ENCODE results near the gene HMGXB4. TPM values are rescaled to one million over a fixed set of nuclear protein-coding genes. Genes with fewer than 3 reads are reported as not detected.

Gene HMGXB4
- total and polyA plus RNA-seq, 9 of the 15 experiments (the other 6 are each of a cell fraction or from before 2014, with no cell fraction given) = 9.9 to 31.4 (median 24.8) TPM

DNA sequence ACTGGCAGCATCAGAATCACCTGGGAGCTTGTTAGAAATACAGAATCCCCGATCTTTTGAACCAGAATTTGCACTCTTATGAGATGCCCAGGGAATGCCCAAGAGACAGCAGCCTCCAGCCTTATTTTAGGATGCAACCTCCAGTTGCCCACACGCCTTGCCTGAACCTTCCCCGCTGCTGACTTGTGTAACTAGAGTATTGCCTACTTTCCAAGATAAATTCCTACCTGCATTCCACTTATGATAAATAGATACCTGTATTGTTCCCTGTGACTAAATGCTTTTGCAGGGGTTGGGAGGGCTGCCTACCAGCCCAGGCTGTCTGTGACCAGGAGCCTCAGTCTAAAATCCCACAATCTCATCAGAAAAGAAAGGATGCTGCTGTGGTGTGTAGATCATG, 44.3 kb upstream of the HMGXB4 start (continued):
- TF ChIP-seq, protein P1, sequence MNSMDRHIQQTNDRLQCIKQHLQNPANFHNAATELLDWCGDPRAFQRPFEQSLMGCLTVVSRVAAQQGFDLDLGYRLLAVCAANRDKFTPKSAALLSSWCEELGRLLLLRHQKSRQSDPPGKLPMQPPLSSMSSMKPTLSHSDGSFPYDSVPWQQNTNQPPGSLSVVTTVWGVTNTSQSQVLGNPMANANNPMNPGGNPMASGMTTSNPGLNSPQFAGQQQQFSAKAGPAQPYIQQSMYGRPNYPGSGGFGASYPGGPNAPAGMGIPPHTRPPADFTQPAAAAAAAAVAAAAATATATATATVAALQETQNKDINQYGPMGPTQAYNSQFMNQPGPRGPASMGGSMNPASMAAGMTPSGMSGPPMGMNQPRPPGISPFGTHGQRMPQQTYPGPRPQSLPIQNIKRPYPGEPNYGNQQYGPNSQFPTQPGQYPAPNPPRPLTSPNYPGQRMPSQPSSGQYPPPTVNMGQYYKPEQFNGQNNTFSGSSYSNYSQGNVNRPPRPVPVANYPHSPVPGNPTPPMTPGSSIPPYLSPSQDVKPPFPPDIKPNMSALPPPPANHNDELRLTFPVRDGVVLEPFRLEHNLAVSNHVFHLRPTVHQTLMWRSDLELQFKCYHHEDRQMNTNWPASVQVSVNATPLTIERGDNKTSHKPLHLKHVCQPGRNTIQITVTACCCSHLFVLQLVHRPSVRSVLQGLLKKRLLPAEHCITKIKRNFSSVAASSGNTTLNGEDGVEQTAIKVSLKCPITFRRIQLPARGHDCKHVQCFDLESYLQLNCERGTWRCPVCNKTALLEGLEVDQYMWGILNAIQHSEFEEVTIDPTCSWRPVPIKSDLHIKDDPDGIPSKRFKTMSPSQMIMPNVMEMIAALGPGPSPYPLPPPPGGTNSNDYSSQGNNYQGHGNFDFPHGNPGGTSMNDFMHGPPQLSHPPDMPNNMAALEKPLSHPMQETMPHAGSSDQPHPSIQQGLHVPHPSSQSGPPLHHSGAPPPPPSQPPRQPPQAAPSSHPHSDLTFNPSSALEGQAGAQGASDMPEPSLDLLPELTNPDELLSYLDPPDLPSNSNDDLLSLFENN (IDR thresholded peaks at IDR 0.05; ENCODE audit: low read depth in 2 of 2, low read length in 2 of 2) = no peak
- TF ChIP-seq PBX2 (CRISPR knock-in tag; IDR thresholded peaks at IDR 0.05; ENCODE audit: low read depth) (no peak), PBX2 (tag; conservative IDR thresholded peaks at IDR 0.05; ENCODE audit: low read depth) (no peak), SUPT5H (IDR thresholded peaks at IDR 0.05) (no peak)

DNA sequence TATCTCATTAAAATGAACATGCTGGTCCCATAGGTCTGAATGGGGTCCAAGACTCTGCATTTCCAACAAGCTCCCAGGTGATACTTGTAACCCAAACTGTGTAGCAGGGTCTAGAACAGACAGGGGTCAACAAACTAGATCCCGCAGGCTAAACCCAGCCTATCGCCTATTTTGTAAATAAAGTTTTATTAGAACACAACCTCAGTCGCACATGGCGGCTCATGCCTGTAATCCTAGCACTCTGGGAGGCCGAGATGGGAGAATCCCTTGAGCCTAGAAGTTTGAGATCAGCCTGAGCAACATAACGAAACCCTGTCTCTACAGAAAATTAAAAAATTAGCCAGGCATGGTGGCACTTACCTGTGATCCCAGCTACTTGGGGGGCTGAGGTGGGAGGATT, 42.3 kb upstream of the HMGXB4 start:
- H3K27ac ChIP-seq (ENCODE audit: extremely low read depth, low read depth, low read length) = no peak overlapping the region
- peaks cover 5 to 54% of the 10 kb centered on the region in 2 experiments for H3K4me1 ChIP-seq (replicated peaks in 1 of 2; ENCODE audit: control insufficient read depth in 2 of 2, insufficient read depth in 2 of 2, low read length in 2 of 2)
- peaks cover 76% of the 10 kb centered on the region for H3K36me3 ChIP-seq (ENCODE audit: control insufficient read depth, insufficient read depth, low read length)
- WGBS (ENCODE audit: insufficient coverage, low coverage, missing lambda C conversion rate) = 94% methylated on average over 5 of the region's 6 CpGs
- intact Hi-C loops (cut with micrococcal nuclease) = no loop called here
- no peak overlapping the region for H3K9ac ChIP-seq (ENCODE audit: insufficient read depth in 1 of 2, low read depth in 2 of 2, low read length in 2 of 2)
- 0 out of 2 replicates have a peak, but pooled peaks cover 6% of the 10 kb centered on the region for H4K20me1 ChIP-seq (replicated peaks; ENCODE audit: control insufficient read depth, insufficient read depth, low read length)
- DNase-seq (ENCODE audit: extremely low read depth in 1 of 4, low spot score in 3 of 4) (no peak), FAIRE-seq (no peak), ATAC-seq (no peak)
- H2AFZ ChIP-seq (ENCODE audit: low read depth, low read length) = no peak overlapping the region
- no peaks in the 10 kb centered on the region for H3K27me3 ChIP-seq (ENCODE audit: control insufficient read depth in 2 of 2, insufficient read depth in 2 of 2, low read length in 2 of 2)
- no peak overlapping the region for H3K4me3 ChIP-seq
- no peaks in the 10 kb centered on the region for H3K9me1 ChIP-seq (ENCODE audit: control insufficient read depth, insufficient read depth, low read length)
- peaks cover 46% of the 10 kb centered on the region for H3K79me2 ChIP-seq (ENCODE audit: control insufficient read depth, insufficient read depth, low read length)
- ChIA-PET CTCF (ENCODE audit: low intra/inter-chr PET ratio) (no interaction called here), POLR2A (interaction anchor here (1.2 kb wide), 1 partner anchor 9 kb away, joined by 6 read pairs; no protein-coding TSS in a partner anchor)
- H3K9me3 ChIP-seq (replicated peaks; ENCODE audit: control insufficient read depth, insufficient read depth, low read depth, low read length) = peaks cover 2% of the 10 kb centered on the region
- in situ Hi-C loops (cut with MboI) = no loop called here
- no TSS peak for BruUV-seq (replicated peaks)
- H3K4me2 ChIP-seq (ENCODE audit: insufficient read depth, low read length) = no peak overlapping the region
- TF ChIP-seq ZFPM2 (CRISPR knock-in tag; IDR thresholded peaks at IDR 0.05) (no peak), ZNF224 (CRISPR knock-in tag; IDR thresholded peaks at IDR 0.05) (no peak)
